IgD-negative memory B cell (primary cell): ENCODE results near the gene LRCH2. TPM values are rescaled to one million over a fixed set of nuclear protein-coding genes. Genes with fewer than 3 reads are reported as not detected.
"Not testable (repeated sequence)": the region's sequence is repeated elsewhere in the genome, so short reads cannot be mapped to it uniquely, and the experiment has no call there.

Experiments used
- H3K27ac Mint-ChIP-seq, 3 donors: one replicate each; pipeline ENCODE4 v1.8.0; 2020 to 2022; ENCODE audit warnings: mild to moderate bottlenecking in 3 of 3, mixed read lengths in 3 of 3, moderate library complexity in 1 of 3
- H3K27me3 Mint-ChIP-seq: one replicate; pipeline ENCODE4 v1.8.0; 2021; ENCODE audit warnings: mixed read lengths
- H3K36me3 Mint-ChIP-seq: one replicate; pipeline ENCODE4 v1.8.0; 2020; ENCODE audit warnings: mild to moderate bottlenecking, mixed read lengths
- H3K4me1 Mint-ChIP-seq, 3 donors: one replicate each; pipeline ENCODE4 v1.8.0; 2020 to 2022; ENCODE audit warnings: mixed read lengths in 3 of 3, mild to moderate bottlenecking in 1 of 3
- H3K4me3 Mint-ChIP-seq, 4 donors: one replicate each; pipeline ENCODE4 v1.8.0; 2020 to 2022; ENCODE audit warnings: mild to moderate bottlenecking in 4 of 4, mixed read lengths in 4 of 4, moderate library complexity in 3 of 4
- H3K9me3 Mint-ChIP-seq, 3 donors: one replicate each; pipeline ENCODE4 v1.8.0; 2020 to 2021; ENCODE audit warnings: mixed read lengths in 3 of 3, mild to moderate bottlenecking in 1 of 3
- polyA plus RNA-seq: library from polyadenylated mRNA; unstranded; fragments of 300-500 nt; fragmentation: Illumina TruSeq; gene quantifications from one replicate; pipeline ENCODE4 v1.2.3, GENCODE V29; 2021

The LRCH2 gene
- polyA plus RNA-seq, 1 donor from 2014 or later, result not detected

DNA sequence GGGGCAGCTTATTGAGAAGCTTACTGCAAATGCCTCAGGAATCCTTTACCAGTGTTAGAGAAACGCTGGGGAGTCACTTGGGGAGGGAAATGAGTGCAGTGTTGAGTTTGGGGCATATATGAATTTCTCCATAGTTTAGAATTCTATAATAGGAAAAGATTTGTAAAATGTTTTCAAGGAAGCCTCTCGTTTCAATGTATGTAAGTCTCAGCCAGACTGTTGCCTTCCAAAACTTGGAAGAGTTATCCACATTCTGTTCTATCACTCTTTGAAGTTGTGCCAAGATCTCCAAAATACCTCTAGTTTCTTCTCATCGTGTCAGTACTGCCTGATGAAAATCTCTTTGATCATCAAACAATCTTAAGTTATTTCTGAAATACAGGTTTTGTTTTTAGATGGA lies 565 bp upstream of the LRCH2 start:
- Mint-ChIP-seq H3K36me3 (no peaks in the 10 kb centered on the region), H3K27me3 (peaks cover 16% of the 10 kb centered on the region), H3K4me3 (no peak overlapping the region), H3K9me3 (no peaks in the 10 kb centered on the region), H3K4me1 (peaks cover 0 to 2% (median 0%) of the 10 kb centered on the region in 3 donors), H3K27ac (no peak overlapping the region)

DNA sequence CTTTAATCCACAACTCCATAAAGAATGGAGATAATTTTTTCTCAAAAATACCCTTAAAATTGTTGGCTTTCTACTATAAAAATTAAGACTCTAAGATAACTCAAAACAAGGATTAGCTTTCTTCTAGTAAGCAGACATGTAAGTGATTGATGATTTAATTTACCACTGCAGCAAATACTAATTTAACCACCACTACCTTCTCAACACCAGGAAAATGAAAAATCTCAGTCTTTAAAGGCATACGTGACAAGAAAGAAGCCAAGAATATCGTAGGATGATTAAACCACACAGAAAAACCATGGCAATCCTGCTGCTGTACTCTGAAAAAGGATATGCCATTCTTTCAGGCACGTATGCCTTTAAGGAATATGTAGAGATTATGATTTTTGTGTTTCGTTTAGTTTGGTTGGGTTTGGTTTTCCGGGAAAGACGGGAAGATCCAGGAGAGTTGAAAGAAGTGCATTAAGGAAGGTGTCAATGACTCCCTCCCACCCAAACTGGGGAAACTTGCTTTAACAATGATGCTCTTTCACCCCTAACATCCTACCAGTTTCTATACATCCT lies 881 bp downstream of the LRCH2 start:
- H3K27me3 Mint-ChIP-seq, result peaks cover 16% of the 10 kb centered on the region
- peaks cover 0 to 2% (median 0%) of the 10 kb centered on the region in 3 donors for H3K4me1 Mint-ChIP-seq
- H3K9me3 Mint-ChIP-seq, result no peaks in the 10 kb centered on the region
- peak overlapping the region in 1 of 3 donors; percentile 17 for H3K27ac Mint-ChIP-seq
- H3K36me3 Mint-ChIP-seq, result no peaks in the 10 kb centered on the region
- no peak overlapping the region for H3K4me3 Mint-ChIP-seq

DNA sequence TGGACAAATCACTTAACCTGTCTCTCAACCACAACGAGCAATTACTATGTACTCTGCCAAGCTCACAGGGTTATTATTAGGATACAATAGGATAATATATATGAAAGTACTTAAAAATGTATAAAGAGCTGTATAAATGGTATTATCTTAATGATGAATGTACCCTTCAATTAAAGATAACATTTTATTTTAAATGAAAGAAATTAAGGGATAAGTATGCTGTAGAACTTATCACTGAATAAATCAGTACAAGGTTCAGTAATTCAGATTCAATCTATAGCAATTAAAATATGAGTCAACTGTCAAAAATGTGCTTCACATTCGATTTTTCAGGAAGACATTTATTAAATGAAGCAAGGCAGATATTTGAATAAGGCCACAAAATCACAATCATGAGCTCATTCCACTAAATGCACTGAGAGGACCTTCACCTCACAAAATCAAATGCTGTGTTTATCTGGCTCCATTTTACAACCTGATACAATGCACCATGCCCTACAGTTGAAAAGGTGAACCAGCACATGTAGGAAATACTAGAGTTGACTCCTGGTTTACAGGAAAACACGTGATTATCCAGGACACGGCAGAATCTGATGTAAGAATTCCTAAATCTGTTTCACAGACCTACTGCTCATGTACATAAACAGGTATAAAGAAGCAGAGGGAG lies 4.4 kb downstream of the LRCH2 start:
- Mint-ChIP-seq H3K4me3 (no peak overlapping the region), H3K4me1 (peaks cover 0 to 2% (median 0%) of the 10 kb centered on the region in 3 donors), H3K27ac (no peak overlapping the region), H3K9me3 (no peaks in the 10 kb centered on the region), H3K27me3 (peaks cover 13% of the 10 kb centered on the region), H3K36me3 (no peaks in the 10 kb centered on the region)

DNA sequence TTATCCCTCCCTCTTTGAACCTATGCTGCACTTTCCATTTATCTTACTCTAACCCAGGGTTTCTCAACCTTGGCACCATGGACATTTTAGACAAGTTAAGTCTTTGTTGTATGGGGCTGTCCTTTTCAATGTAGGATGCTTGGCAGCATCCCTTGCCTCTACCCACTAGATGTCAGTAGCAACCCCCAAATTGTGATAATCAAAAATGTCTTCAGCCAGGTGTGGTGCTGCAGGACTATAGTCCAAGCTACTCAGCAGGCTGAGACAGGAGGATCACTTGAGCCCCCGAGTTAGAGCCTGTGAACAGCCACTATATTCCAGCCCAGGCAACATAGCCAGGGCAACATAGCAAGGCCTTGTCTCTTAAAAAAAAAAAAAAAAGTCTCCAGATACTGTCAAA lies 7.0 kb downstream of the LRCH2 start:
- peaks cover 1% of the 10 kb centered on the region for H3K36me3 Mint-ChIP-seq
- no peak overlapping the region for H3K4me3 Mint-ChIP-seq
- H3K27ac Mint-ChIP-seq, result no peak overlapping the region
- H3K4me1 Mint-ChIP-seq, result peaks cover 0 to 1% (median 0%) of the 10 kb centered on the region in 3 donors
- peaks cover 8% of the 10 kb centered on the region for H3K27me3 Mint-ChIP-seq
- H3K9me3 Mint-ChIP-seq, result no peaks in the 10 kb centered on the region

DNA sequence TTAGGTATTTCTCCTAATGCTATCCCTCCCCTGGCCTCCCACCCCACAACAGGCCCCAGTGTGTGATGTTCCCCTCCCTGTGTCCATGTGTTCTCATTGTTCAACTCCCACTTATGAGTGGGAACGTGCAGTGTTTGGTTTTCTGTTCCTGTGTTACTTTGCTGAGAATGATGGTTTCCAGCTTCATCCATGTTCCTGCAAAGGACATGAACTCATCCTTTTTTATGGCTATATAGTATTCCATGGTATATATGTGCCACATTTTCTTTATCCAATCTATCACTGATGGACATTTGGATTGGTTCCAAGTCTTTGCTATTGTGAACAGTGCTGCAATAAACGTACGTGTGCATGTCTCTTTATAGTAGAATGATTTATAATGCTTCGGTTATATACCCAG lies 16.6 kb downstream of the LRCH2 start:
- H3K27me3 Mint-ChIP-seq, H3K4me1 Mint-ChIP-seq, H3K9me3 Mint-ChIP-seq, H3K4me3 Mint-ChIP-seq, H3K27ac Mint-ChIP-seq, H3K36me3 Mint-ChIP-seq: not testable (repeated sequence)

DNA sequence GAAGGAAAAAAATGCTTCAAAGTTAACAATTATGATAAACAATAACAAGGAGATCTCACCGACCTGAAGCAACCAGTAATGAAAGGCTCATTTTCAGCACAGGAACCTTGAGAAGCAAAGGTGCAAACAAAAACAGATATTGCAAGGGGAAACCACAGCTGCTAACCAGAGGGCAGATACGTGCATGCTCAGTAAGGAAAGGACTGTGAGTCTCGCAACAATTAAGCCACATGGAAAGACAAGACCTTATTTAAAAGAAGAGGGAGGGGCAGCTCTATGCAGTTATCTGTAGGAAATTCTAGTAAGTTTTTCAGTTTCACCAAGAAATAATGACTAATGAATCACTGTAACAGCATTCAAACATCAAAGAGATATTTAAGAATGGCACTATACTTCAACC lies 19.3 kb downstream of the LRCH2 start:
- Mint-ChIP-seq H3K9me3 (peaks cover 0 to 1% (median 0%) of the 10 kb centered on the region in 3 donors), H3K4me3 (no peak overlapping the region), H3K27ac (no peak overlapping the region), H3K4me1 (no peaks in the 10 kb centered on the region), H3K36me3 (no peaks in the 10 kb centered on the region), H3K27me3 (no peaks in the 10 kb centered on the region)

DNA sequence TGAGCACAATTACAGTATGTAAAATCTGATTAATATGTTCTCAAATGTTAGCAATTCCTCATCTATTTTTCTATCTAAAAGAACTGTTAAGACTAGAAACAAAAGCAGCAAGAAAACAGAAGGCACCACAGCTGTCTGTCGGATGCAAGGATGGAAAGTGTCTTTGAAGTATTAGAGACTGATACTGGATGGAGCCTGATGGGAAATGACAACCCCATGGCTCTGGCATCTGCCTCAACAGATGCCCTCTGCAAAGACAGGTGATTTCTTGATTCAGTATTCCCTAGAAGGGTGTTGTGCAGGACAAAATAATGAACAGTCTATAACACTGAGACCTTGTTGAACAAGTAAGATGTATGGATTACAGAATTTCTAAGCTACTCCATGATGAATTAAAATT lies 19.7 kb downstream of the LRCH2 start:
- Mint-ChIP-seq H3K27ac (no peak overlapping the region), H3K4me3 (no peak overlapping the region), H3K36me3 (no peaks in the 10 kb centered on the region), H3K9me3 (peaks cover 0 to 1% (median 0%) of the 10 kb centered on the region in 3 donors), H3K4me1 (no peaks in the 10 kb centered on the region), H3K27me3 (no peaks in the 10 kb centered on the region)

DNA sequence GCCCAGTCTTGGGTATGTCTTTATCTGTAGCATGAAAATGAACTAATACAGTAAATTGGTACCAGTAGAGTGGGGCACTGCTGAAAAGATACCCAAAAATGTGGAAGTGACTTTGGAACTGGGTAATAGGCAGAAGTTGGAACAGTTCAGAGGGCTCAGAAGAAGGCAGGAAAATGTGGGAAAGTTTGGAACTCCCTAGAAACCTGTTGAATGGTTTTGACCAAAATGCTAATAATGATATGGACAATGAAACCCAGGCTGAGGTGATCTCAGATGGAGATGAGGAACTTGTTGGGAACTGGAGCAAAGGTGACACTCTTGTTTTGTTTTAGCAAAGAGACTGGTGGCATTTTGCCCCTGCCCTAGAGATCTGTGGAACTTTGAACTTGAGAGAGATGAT lies 24.3 kb downstream of the LRCH2 start:
- H3K9me3 Mint-ChIP-seq, H3K27me3 Mint-ChIP-seq, H3K27ac Mint-ChIP-seq, H3K4me1 Mint-ChIP-seq, H3K36me3 Mint-ChIP-seq, H3K4me3 Mint-ChIP-seq: not testable (repeated sequence)

DNA sequence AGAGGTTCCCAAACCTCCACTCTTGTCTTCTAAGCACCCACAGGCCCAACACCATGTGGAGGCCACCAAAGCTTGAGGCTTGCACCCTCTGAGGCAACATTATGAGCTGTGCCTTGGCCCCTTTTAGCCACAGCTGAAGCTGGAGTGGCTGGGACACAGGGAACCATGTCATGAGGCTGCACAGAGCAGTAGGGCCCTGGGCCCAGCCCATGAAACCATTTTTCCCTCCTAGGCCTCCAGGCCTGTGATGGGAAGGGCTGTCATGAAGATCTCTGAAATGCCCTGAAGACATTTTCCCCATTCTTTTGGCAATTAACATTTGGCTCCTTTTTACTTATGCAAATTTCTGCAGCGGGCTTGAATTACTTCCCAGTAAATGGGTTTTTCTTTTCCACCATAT lies 29.9 kb downstream of the LRCH2 start:
- Mint-ChIP-seq H3K27me3 (no peaks in the 10 kb centered on the region), H3K4me1 (no peaks in the 10 kb centered on the region), H3K36me3 (no peaks in the 10 kb centered on the region), H3K4me3 (no peak overlapping the region), H3K27ac (no peak overlapping the region), H3K9me3 (peaks cover 5 to 24% (median 8%) of the 10 kb centered on the region in 3 donors)

DNA sequence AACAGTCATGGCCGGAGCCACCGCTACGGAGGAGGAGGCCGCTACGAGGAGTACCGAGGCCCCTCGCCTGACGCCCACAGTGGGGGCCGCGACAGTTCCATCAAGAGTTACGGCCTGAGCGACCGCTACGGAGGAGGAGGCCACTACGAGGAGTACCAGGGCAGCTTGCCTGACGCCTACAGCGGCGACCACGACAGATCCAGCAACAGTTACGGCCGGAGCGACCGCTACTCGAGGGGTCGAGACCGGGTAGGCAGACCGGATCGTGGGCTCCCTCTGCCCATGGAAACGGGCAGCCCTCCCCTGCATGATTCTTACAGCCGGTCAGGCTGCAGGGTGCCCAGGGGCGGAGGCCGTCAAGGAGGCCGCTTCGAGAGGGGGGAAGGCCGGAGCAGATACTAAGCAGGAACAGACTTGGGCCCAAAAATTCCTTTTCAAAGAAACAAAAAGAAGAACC lies 41.6 kb downstream of the LRCH2 start:
- Mint-ChIP-seq H3K9me3 (no peaks in the 10 kb centered on the region), H3K4me3 (no peak overlapping the region), H3K4me1 (no peaks in the 10 kb centered on the region), H3K36me3 (no peaks in the 10 kb centered on the region), H3K27ac (no peak overlapping the region), H3K27me3 (no peaks in the 10 kb centered on the region)

DNA sequence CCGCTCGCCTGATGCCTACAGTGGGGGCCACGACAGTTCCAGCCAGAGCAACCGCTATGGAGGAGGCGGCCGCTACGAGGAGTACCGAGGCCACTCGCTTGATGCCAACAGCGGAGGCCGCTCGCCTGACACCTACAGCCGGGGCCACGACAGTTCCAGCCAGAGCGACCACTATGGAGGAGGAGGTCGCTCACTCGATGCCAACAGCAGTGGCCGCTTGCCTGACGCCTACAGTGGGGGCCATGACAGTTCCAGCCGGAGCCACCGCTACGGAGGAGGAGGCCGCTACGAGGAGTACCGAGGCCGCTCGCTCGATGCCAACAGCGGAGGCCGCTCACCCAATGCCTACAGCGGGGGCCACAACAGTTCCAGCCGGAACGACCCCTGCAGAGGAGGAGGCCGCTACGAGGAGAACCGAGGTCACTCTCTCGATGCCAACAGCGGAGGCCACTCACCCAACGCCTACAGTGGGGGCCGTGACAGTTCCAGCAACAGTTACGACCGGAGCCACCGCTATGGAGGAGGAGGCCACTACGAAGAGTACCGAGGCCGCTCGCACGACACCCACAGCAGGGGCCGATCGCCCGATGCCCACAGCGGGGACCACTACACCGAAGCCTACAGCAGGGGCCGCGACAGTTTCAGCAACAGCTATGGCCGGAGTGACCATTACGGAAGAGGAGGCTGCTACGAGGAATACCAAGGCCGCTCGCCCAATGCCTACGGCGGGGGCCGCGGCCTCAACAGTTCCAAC lies 42.2 kb downstream of the LRCH2 start:
- Mint-ChIP-seq H3K9me3 (no peaks in the 10 kb centered on the region), H3K27ac (no peak overlapping the region)

DNA sequence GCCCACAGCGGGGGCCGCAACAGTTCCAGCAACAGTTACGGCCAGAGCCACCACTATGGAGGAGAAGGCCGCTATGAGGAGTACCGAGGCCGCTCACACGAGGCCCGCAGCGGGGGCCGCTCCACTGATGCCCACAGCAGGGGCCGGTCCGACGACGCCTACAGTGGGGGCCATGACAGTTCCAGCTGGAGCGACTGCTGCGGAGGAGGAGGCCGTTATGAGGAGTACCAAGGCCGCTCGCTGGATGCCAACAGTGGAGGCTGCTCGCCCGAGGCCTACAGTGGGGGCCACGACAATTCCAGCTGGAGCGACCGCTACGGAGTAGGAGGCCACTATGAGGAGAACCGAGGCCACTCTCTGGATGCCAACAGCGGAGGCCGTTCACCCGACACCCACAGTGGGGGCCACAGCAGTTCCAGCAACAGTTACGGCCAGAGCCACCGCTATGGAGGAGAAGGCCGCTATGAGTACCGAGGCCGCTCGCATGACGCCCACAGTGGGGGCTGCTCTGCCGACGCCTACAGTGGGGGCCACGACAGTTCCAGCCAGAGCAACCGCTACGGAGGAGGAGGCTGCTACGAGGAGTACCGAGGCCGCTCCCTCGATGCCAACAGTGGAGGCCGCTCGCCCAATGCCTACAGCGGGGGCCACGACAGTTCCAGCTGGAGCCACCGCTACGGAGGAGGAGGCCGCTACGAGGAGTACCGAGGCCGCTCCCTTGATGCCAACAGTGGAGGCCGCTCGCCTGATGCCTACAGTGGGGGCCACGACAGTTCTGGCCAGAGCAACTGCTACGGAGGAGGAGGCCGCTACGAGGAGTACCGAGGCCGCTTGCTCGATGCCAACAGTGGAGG lies 43.0 kb downstream of the LRCH2 start:
- no peaks in the 10 kb centered on the region for H3K36me3 Mint-ChIP-seq
- no peak overlapping the region for H3K27ac Mint-ChIP-seq
- no peaks in the 10 kb centered on the region for H3K27me3 Mint-ChIP-seq
- peak overlapping the region in 1 of 4 donors; percentile 21 for H3K4me3 Mint-ChIP-seq
- H3K4me1 Mint-ChIP-seq, result no peaks in the 10 kb centered on the region
- no peaks in the 10 kb centered on the region for H3K9me3 Mint-ChIP-seq

More for the DNA sequence above, 42.2 kb downstream of the LRCH2 start:
- H3K36me3 Mint-ChIP-seq, result no peaks in the 10 kb centered on the region
- no peaks in the 10 kb centered on the region for H3K27me3 Mint-ChIP-seq
- H3K4me1 Mint-ChIP-seq, result no peaks in the 10 kb centered on the region
- H3K4me3 Mint-ChIP-seq, result no peak overlapping the region

DNA sequence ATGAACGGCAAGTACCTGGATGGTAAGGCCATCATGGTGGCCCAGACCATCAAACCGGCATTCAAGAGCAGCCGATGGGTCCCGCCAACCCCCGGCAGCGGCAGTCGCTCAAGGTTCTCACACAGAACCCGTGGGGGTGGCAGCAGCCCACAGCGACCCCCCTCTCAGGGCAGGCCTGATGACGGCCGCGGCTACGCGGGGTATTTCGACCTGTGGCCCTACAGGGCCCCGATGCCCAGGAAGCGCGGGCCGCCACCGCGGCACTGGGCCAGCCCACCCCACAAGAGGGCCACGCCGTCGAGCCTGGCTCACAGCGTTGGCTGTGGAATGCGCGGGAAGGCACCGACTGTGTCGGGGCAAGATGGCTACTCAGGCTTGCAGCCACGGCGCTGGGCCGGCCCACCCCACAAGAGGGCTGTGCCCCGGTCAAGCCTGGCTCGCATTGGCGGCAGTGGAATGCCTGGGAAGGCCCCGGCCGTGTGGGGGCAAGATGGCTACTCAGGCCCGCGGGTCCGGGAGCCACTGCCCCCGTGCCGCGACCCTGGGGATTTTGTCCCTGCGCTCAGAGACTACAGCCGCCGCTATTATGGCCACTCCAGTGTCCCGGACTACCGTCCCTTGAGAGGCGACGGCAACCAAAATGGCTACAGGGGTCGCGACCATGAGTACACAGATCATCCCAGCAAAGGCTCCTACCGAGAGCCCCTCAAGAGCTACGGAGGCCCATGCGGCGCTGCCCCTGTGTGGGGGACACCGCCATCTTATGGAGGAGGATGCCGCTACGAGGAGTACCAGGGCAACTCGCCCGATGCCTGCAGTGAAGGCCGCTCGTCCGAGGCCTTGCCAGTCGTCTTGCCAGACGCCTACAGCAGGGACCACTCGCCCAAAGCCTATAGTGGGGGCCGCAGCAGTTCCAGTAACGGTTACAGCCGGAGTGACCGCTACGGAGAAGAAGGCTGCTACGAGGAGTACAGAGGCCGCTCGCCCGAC lies 44.0 kb downstream of the LRCH2 start:
- Mint-ChIP-seq H3K36me3 (no peaks in the 10 kb centered on the region), H3K27me3 (no peaks in the 10 kb centered on the region), H3K4me3 (no peak overlapping the region)

DNA sequence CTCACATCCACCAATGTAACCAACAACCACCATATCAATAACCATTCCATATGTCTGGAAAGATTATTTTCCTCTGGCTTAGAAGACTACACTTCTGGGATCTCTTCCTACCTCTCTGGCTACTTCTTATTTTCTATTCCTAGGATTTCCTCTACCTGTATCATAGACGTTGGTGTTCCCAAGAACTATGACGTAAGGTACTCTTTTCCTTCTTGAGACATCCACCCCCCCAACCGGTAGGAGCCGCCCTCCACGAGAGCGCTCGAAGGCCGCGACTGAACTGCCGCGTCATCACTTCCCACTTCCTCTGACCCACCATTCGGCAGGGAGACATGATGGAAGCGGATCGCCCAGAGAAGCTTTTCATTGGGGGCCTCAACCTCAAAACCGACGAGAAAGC lies 44.8 kb downstream of the LRCH2 start, which contains the start of gene RBMXL3:
TSS of gene RBMXL3 (plus strand) at position 301 of the 400 bp plus-strand sequence. CDS start at position 333, 32 bp downstream.
- Mint-ChIP-seq H3K4me3 (no peak within 1 kb of the TSS), H3K27me3 (no peaks in the 10 kb centered on the region), H3K36me3 (no peaks in the 10 kb centered on the region), H3K9me3 (no peaks in the 10 kb centered on the region), H3K4me1 (no peaks in the 10 kb centered on the region), H3K27ac (no peak within 1 kb of the TSS)

More for the DNA sequence above, 44.0 kb downstream of the LRCH2 start:
- no peaks in the 10 kb centered on the region for H3K9me3 Mint-ChIP-seq
- no peak overlapping the region for H3K27ac Mint-ChIP-seq
- H3K4me1 Mint-ChIP-seq, result no peaks in the 10 kb centered on the region
